SH-SY5Y (cell line): Measurements from ENCODE around the gene WNK2.

Experiments
- GATA2 ChIP-seq: IDR thresholded peaks from 2 replicates; pipeline ENCODE4 v1.6.1; 2011; ENCODE audit warnings: mild to moderate bottlenecking, low read depth, low read length
- GATA3 ChIP-seq: IDR thresholded peaks from 2 replicates; pipeline ENCODE4 v1.6.1; 2011; ENCODE audit warnings: low read depth, mild to moderate bottlenecking, low read length, moderate library complexity

The WNK2 gene

GRCh38 chr9:93300585-93301081, 116.7 kb downstream of the WNK2 start:
- no peak for TF ChIP-seq GATA2
- no peak for TF ChIP-seq GATA3

- TF ChIP-seq GATA2 (no peak), GATA3 (no peak)
These were observed 117.4 kb downstream of the WNK2 start for GRCh38 chr9:93301291-93301811.

GRCh38 chr9:93301911-93302541, 118.1 kb downstream of the WNK2 start:
- TF ChIP-seq GATA2: no peak
- TF ChIP-seq GATA3: no peak

- TF ChIP-seq GATA3: no peak
- TF ChIP-seq GATA2: no peak
These were observed 118.8 kb downstream of the WNK2 start for GRCh38 chr9:93302586-93303257.

GRCh38 chr9:93303258-93303771, 119.4 kb downstream of the WNK2 start:
- TF ChIP-seq GATA2 (no peak), GATA3 (no peak)

GRCh38 chr9:93303806-93304573, 120.1 kb downstream of the WNK2 start:
- no peak for TF ChIP-seq GATA2
- no peak for TF ChIP-seq GATA3

- no peak for TF ChIP-seq GATA3
- TF ChIP-seq GATA2: no peak
These were observed 120.9 kb downstream of the WNK2 start for GRCh38 chr9:93304574-93305496.

GRCh38 chr9:93305497-93306020, 121.6 kb downstream of the WNK2 start:
- TF ChIP-seq GATA3: no peak
- no peak for TF ChIP-seq GATA2

GRCh38 chr9:93306081-93306480, 122.1 kb downstream of the WNK2 start:
- TF ChIP-seq GATA3 (no peak), GATA2 (no peak)

- TF ChIP-seq GATA3 (no peak), GATA2 (no peak)
These were observed 122.7 kb downstream of the WNK2 start for GRCh38 chr9:93306579-93307091.

- no peak for TF ChIP-seq GATA3
- no peak for TF ChIP-seq GATA2
These were observed 123.7 kb downstream of the WNK2 start for GRCh38 chr9:93307468-93308157.

- TF ChIP-seq GATA3: no peak
- TF ChIP-seq GATA2: no peak
These were observed 124.2 kb downstream of the WNK2 start for GRCh38 chr9:93308158-93308602.

- TF ChIP-seq GATA2 (no peak), GATA3 (no peak)
These were observed 124.7 kb downstream of the WNK2 start for GRCh38 chr9:93308676-93309075.
